GM23338 (cell line): ENCODE data around the gene GLCCI1. TPM values are rescaled to one million over a fixed set of nuclear protein-coding genes. Genes with fewer than 3 reads are reported as not detected.

Source experiments
- ATAC-seq: fragments of 200-7000 bp; cut with Tn5 transposase; 3 replicates; pipeline ENCODE4 v1.9.1; 2020
- DNase-seq: peaks from one replicate; pipeline ENCODE4 v3.0.0-alpha.2; 2015; ENCODE audit warnings: low spot score
- H2AFZ ChIP-seq: fragments of 200-600 bp; sonication (generic); 2 replicates; pipeline ENCODE4 v1.8.0; 2016; ENCODE audit warnings: antibody characterized with exemption, mild to moderate bottlenecking, moderate library complexity
- H3F3A ChIP-seq: fragments of 200-600 bp; sonication (generic); replicated peaks from 2 replicates; pipeline ENCODE4 v1.8.0; 2017; ENCODE audit warnings: antibody characterized with exemption, mixed run types, low read depth
- H3K27ac ChIP-seq: fragments of 200-600 bp; sonication (generic); 2 replicates; pipeline ENCODE4 v1.6.1; 2016; ENCODE audit warnings: low read depth
- H3K27me3 ChIP-seq: fragments of 200-600 bp; sonication (generic); 2 replicates; pipeline ENCODE4 v1.8.0; 2016; ENCODE audit warnings: mild to moderate bottlenecking, mixed run types, moderate library complexity; ENCODE audit not compliant: insufficient read depth
- H3K36me3 ChIP-seq: fragments of 200-600 bp; sonication (generic); 2 replicates; pipeline ENCODE4 v1.8.0; 2016; ENCODE audit warnings: mild to moderate bottlenecking; ENCODE audit not compliant: insufficient read depth
- H3K4me1 ChIP-seq: fragments of 200-600 bp; sonication (generic); 2 replicates; pipeline ENCODE4 v1.8.0; 2016; ENCODE audit warnings: mild to moderate bottlenecking, moderate library complexity; ENCODE audit not compliant: insufficient read depth
- H3K4me2 ChIP-seq: fragments of 200-600 bp; sonication (generic); 2 replicates; pipeline ENCODE4 v1.7.1; 2017; ENCODE audit warnings: mixed run types
- H3K4me3 ChIP-seq: fragments of 200-600 bp; sonication (generic); 2 replicates; pipeline ENCODE4 v1.6.1; 2016; ENCODE audit warnings: mixed run types
- H3K79me2 ChIP-seq: fragments of 200-600 bp; sonication (generic); replicated peaks from 2 replicates; pipeline ENCODE4 v1.8.0; 2017; ENCODE audit warnings: mild to moderate bottlenecking; ENCODE audit not compliant: insufficient read depth
- H3K9me2 ChIP-seq: fragments of 200-600 bp; sonication (generic); 2 replicates; pipeline ENCODE4 v1.8.0; 2017; ENCODE audit not compliant: insufficient read depth
- H4K20me1 ChIP-seq: fragments of 200-600 bp; sonication (generic); replicated peaks from 2 replicates; pipeline ENCODE4 v1.8.0; 2017; ENCODE audit warnings: mild to moderate bottlenecking; ENCODE audit not compliant: insufficient read depth
- H3K27ac Mint-ChIP-seq: 2 replicates; pipeline ENCODE4 v1.8.0; 2020; ENCODE audit warnings: inconsistent platforms, mild to moderate bottlenecking, moderate library complexity, mixed read lengths
- H3K27me3 Mint-ChIP-seq: 3 replicates; pipeline ENCODE4 v1.8.0; 2022; ENCODE audit warnings: low read depth, mild to moderate bottlenecking, moderate library complexity, mixed read lengths, inconsistent platforms; ENCODE audit not compliant: insufficient read depth, poor library complexity
- H3K36me3 Mint-ChIP-seq: 3 replicates; pipeline ENCODE4 v1.8.0; 2021; ENCODE audit warnings: low read depth, mild to moderate bottlenecking, inconsistent platforms, moderate library complexity, mixed read lengths
- H3K4me1 Mint-ChIP-seq: 3 replicates; pipeline ENCODE4 v1.8.0; 2020; ENCODE audit warnings: mild to moderate bottlenecking, inconsistent platforms, mixed read lengths
- H3K4me3 Mint-ChIP-seq: 3 replicates; pipeline ENCODE4 v1.8.0; 2021; ENCODE audit warnings: moderate library complexity, mild to moderate bottlenecking, inconsistent platforms, mixed read lengths
- H3K9me3 Mint-ChIP-seq: 3 replicates; pipeline ENCODE4 v1.8.0; 2020; ENCODE audit warnings: moderate library complexity, mild to moderate bottlenecking, inconsistent platforms, mixed read lengths
- CREB1 ChIP-seq: fragments of 250-450 bp; sonication (Bioruptor Pico); IDR thresholded peaks from 2 replicates; pipeline ENCODE4 v1.5.0; 2020; ENCODE audit warnings: low read depth, mild to moderate bottlenecking, moderate library complexity
- EZH2 ChIP-seq: fragments of 200-600 bp; sonication (generic); IDR thresholded peaks from one replicate; pipeline ENCODE4 v1.8.0; 2017; ENCODE audit warnings: antibody characterized with exemption, mild to moderate bottlenecking, low read depth; ENCODE audit not compliant: unreplicated experiment
- EZH2phosphoT487 ChIP-seq: fragments of 200-600 bp; sonication (generic); IDR thresholded peaks from one replicate; pipeline ENCODE4 v1.8.1; 2018; ENCODE audit warnings: antibody characterized with exemption; ENCODE audit not compliant: unreplicated experiment
- JUNB ChIP-seq: IDR thresholded peaks from one replicate; pipeline ENCODE4 v1.6.1; 2016; ENCODE audit warnings: antibody characterized with exemption; ENCODE audit not compliant: unreplicated experiment
- NANOG ChIP-seq: IDR thresholded peaks from 2 replicates; pipeline ENCODE4 v1.6.1; 2016; ENCODE audit warnings: antibody characterized with exemption, borderline replicate concordance
- POLR2AphosphoS5 ChIP-seq: IDR thresholded peaks from 2 replicates; pipeline ENCODE4 v1.6.1; 2016; ENCODE audit warnings: antibody characterized with exemption, low read depth
- STAT1 ChIP-seq: IDR thresholded peaks from one replicate; pipeline ENCODE4 v1.6.1; 2016; ENCODE audit warnings: antibody characterized with exemption; ENCODE audit not compliant: unreplicated experiment
- ZNF114 ChIP-seq: fragments of 250-450 bp; sonication (Bioruptor Pico); IDR thresholded peaks from 2 replicates; pipeline ENCODE4 v1.5.0; 2020; ENCODE audit warnings: mild to moderate bottlenecking, moderate library complexity
- ZNF331 ChIP-seq: fragments of 250-450 bp; sonication (Bioruptor Pico); IDR thresholded peaks from 2 replicates; pipeline ENCODE4 v1.5.0; 2020; ENCODE audit warnings: low read depth, mild to moderate bottlenecking, moderate library complexity
- polyA plus RNA-seq: library from polyadenylated mRNA; unstranded; fragments of >200 nt; fragmentation: Nextera tagmentation; extraction: Ambion mirVana; gene quantifications from 2 replicates; pipeline ENCODE4 v1.2.1, GENCODE V29; 2016
- total RNA-seq: library from RNA; depleted of rRNA; stranded (reverse); fragments of >200 nt; shearing (Covaris generic); gene quantifications from 2 replicates; pipeline ENCODE4 v1.2.3, GENCODE V29; 2014
- TF ChIP-seq, protein P1 (sequence below), 2 experiments: fragments of 200-600 bp in 1 of 2; sonication (generic) in 1 of 2; conservative IDR thresholded peaks; 2 replicates each; pipeline versions ENCODE4 v1.5.1 to v1.6.1; 2016 to 2017; ENCODE audit warnings: antibody characterized with exemption in 2 of 2, low read depth in 2 of 2, mild to moderate bottlenecking in 2 of 2, moderate library complexity in 1 of 2
- TF ChIP-seq, protein P2 (sequence below): IDR thresholded peaks from 2 replicates; pipeline ENCODE4 v1.6.1; 2016; ENCODE audit warnings: antibody characterized with exemption
- TF ChIP-seq, protein P3 (sequence below): IDR thresholded peaks from one replicate; pipeline ENCODE4 v1.6.1; 2018; ENCODE audit warnings: antibody characterized with exemption; ENCODE audit not compliant: unreplicated experiment
- TF ChIP-seq, protein P4 (sequence below): fragments of 250-450 bp; sonication (Bioruptor Pico); IDR thresholded peaks from 2 replicates; pipeline ENCODE4 v1.5.0; 2020; ENCODE audit warnings: mild to moderate bottlenecking, moderate library complexity

The GLCCI1 gene
- total and polyA plus RNA-seq, 2 experiments from 2014 or later, result 15.0 to 15.7 TPM

DNA sequence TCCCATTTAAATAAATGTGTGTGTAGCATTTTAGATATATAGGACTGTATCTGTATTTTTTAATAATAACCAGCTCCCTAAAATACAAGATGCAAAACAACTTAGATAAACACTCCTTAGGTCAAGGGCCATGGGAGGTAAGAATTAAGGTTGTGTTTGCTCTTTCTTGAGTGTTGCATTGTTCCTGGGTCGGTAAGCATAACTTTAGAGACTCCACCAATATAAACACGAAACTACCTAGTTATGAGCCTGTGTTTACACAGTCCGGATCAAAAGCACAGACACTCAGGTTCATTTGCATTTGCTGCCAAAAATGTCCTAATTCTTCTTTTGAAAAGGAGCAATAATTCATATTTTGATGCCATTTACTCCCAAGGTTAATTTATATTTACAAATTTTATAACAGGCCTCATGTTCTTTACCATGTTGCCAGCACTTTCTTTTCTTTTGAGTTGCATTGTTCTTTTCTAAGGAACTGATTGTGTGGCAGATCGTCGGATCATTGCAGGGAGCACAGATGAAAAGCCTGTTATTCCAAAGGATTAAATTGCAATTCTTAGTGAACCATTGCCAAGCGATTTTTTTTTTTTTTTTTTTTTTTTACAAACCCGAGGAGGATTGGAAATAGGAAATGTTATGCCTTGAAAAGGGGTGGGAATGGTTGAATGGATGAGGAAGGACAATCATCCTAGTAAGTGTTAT is 45.8 kb upstream of the GLCCI1 start:
- ATAC-seq (no peak), DNase-seq (no peak)
- Mint-ChIP-seq H3K27ac (no peak overlapping the region), H3K4me3 (no peak overlapping the region), H3K36me3 (no peaks in the 10 kb centered on the region), H3K9me3 (no peaks in the 10 kb centered on the region), H3K4me1 (peaks cover 55% of the 10 kb centered on the region), H3K27me3 (no peaks in the 10 kb centered on the region)
- Histone ChIP-seq H2AFZ (no peak overlapping the region), H3K79me2 (no peaks in the 10 kb centered on the region), H3K27me3 (no peaks in the 10 kb centered on the region), H3K4me3 (no peak overlapping the region), H3K4me2 (0 out of 2 replicates have a peak overlapping the region, but pooled peaks have one; percentile 10), H3K36me3 (no peaks in the 10 kb centered on the region), H3K4me1 (peaks cover 57% of the 10 kb centered on the region), H3F3A (no peaks in the 10 kb centered on the region), H3K9me2 (0 out of 2 replicates have a peak, but pooled peaks cover 3% of the 10 kb centered on the region), H4K20me1 (no peaks in the 10 kb centered on the region), H3K27ac (no peak overlapping the region)
- TF ChIP-seq EZH2 (no peak), ZNF114 (CRISPR knock-in tag) (no peak), ZNF331 (no peak), CREB1 (CRISPR knock-in tag) (no peak), STAT1 (no peak), NANOG (no peak), JUNB (no peak), POLR2AphosphoS5 (no peak), EZH2phosphoT487 (no peak)
- TF ChIP-seq, protein P1, sequence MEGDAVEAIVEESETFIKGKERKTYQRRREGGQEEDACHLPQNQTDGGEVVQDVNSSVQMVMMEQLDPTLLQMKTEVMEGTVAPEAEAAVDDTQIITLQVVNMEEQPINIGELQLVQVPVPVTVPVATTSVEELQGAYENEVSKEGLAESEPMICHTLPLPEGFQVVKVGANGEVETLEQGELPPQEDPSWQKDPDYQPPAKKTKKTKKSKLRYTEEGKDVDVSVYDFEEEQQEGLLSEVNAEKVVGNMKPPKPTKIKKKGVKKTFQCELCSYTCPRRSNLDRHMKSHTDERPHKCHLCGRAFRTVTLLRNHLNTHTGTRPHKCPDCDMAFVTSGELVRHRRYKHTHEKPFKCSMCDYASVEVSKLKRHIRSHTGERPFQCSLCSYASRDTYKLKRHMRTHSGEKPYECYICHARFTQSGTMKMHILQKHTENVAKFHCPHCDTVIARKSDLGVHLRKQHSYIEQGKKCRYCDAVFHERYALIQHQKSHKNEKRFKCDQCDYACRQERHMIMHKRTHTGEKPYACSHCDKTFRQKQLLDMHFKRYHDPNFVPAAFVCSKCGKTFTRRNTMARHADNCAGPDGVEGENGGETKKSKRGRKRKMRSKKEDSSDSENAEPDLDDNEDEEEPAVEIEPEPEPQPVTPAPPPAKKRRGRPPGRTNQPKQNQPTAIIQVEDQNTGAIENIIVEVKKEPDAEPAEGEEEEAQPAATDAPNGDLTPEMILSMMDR (conservative IDR thresholded peaks at IDR 0.05; ENCODE audit: low read depth in 2 of 2), result no peak
- TF ChIP-seq, protein P2, sequence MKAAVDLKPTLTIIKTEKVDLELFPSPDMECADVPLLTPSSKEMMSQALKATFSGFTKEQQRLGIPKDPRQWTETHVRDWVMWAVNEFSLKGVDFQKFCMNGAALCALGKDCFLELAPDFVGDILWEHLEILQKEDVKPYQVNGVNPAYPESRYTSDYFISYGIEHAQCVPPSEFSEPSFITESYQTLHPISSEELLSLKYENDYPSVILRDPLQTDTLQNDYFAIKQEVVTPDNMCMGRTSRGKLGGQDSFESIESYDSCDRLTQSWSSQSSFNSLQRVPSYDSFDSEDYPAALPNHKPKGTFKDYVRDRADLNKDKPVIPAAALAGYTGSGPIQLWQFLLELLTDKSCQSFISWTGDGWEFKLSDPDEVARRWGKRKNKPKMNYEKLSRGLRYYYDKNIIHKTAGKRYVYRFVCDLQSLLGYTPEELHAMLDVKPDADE, result no peak
- TF ChIP-seq, protein P3, sequence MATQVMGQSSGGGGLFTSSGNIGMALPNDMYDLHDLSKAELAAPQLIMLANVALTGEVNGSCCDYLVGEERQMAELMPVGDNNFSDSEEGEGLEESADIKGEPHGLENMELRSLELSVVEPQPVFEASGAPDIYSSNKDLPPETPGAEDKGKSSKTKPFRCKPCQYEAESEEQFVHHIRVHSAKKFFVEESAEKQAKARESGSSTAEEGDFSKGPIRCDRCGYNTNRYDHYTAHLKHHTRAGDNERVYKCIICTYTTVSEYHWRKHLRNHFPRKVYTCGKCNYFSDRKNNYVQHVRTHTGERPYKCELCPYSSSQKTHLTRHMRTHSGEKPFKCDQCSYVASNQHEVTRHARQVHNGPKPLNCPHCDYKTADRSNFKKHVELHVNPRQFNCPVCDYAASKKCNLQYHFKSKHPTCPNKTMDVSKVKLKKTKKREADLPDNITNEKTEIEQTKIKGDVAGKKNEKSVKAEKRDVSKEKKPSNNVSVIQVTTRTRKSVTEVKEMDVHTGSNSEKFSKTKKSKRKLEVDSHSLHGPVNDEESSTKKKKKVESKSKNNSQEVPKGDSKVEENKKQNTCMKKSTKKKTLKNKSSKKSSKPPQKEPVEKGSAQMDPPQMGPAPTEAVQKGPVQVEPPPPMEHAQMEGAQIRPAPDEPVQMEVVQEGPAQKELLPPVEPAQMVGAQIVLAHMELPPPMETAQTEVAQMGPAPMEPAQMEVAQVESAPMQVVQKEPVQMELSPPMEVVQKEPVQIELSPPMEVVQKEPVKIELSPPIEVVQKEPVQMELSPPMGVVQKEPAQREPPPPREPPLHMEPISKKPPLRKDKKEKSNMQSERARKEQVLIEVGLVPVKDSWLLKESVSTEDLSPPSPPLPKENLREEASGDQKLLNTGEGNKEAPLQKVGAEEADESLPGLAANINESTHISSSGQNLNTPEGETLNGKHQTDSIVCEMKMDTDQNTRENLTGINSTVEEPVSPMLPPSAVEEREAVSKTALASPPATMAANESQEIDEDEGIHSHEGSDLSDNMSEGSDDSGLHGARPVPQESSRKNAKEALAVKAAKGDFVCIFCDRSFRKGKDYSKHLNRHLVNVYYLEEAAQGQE, result no peak
- TF ChIP-seq, protein P4, sequence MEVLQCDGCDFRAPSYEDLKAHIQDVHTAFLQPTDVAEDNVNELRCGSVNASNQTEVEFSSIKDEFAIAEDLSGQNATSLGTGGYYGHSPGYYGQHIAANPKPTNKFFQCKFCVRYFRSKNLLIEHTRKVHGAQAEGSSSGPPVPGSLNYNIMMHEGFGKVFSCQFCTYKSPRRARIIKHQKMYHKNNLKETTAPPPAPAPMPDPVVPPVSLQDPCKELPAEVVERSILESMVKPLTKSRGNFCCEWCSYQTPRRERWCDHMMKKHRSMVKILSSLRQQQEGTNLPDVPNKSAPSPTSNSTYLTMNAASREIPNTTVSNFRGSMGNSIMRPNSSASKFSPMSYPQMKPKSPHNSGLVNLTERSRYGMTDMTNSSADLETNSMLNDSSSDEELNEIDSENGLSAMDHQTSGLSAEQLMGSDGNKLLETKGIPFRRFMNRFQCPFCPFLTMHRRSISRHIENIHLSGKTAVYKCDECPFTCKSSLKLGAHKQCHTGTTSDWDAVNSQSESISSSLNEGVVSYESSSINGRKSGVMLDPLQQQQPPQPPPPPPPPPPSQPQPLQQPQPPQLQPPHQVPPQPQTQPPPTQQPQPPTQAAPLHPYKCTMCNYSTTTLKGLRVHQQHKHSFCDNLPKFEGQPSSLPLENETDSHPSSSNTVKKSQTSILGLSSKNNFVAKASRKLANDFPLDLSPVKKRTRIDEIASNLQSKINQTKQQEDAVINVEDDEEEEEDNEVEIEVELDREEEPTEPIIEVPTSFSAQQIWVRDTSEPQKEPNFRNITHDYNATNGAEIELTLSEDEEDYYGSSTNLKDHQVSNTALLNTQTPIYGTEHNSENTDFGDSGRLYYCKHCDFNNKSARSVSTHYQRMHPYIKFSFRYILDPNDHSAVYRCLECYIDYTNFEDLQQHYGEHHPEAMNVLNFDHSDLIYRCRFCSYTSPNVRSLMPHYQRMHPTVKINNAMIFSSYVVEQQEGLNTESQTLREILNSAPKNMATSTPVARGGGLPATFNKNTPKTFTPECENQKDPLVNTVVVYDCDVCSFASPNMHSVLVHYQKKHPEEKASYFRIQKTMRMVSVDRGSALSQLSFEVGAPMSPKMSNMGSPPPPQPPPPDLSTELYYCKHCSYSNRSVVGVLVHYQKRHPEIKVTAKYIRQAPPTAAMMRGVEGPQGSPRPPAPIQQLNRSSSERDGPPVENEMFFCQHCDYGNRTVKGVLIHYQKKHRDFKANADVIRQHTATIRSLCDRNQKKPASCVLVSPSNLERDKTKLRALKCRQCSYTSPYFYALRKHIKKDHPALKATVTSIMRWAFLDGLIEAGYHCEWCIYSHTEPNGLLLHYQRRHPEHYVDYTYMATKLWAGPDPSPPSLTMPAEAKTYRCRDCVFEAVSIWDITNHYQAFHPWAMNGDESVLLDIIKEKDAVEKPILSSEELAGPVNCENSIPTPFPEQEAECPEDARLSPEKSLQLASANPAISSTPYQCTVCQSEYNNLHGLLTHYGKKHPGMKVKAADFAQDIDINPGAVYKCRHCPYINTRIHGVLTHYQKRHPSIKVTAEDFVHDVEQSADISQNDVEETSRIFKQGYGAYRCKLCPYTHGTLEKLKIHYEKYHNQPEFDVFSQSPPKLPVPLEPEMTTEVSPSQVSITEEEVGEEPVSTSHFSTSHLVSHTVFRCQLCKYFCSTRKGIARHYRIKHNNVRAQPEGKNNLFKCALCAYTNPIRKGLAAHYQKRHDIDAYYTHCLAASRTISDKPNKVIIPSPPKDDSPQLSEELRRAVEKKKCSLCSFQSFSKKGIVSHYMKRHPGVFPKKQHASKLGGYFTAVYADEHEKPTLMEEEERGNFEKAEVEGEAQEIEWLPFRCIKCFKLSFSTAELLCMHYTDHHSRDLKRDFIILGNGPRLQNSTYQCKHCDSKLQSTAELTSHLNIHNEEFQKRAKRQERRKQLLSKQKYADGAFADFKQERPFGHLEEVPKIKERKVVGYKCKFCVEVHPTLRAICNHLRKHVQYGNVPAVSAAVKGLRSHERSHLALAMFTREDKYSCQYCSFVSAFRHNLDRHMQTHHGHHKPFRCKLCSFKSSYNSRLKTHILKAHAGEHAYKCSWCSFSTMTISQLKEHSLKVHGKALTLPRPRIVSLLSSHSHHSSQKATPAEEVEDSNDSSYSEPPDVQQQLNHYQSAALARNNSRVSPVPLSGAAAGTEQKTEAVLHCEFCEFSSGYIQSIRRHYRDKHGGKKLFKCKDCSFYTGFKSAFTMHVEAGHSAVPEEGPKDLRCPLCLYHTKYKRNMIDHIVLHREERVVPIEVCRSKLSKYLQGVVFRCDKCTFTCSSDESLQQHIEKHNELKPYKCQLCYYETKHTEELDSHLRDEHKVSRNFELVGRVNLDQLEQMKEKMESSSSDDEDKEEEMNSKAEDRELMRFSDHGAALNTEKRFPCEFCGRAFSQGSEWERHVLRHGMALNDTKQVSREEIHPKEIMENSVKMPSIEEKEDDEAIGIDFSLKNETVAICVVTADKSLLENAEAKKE (CRISPR knock-in tag), result no peak
